Glutamatergic neuron (in vitro differentiated cells): Measurements from ENCODE around the gene ZFTA. TPM values are rescaled to one million over a fixed set of nuclear protein-coding genes. Genes with fewer than 3 reads are reported as not detected.
A peak's percentile ranks its signal among the peaks of the same experiment; 100 is the strongest.
"Not testable (repeated sequence)": the region's sequence is repeated elsewhere in the genome, so short reads cannot be mapped to it uniquely, and the experiment has no call there.

Source experiments
- DNase-seq: peaks from one replicate; pipeline ENCODE4 v3.0.0; 2022
- H3K27ac Mint-ChIP-seq: one replicate; pipeline ENCODE4 v1.8.0; 2020; ENCODE audit warnings: mild to moderate bottlenecking, mixed read lengths, inconsistent platforms; ENCODE audit not compliant: unreplicated experiment
- H3K27me3 Mint-ChIP-seq: one replicate; pipeline ENCODE4 v1.8.0; 2020; ENCODE audit warnings: mild to moderate bottlenecking, moderate library complexity, mixed read lengths, inconsistent platforms; ENCODE audit not compliant: unreplicated experiment
- H3K36me3 Mint-ChIP-seq: one replicate; pipeline ENCODE4 v1.8.0; 2020; ENCODE audit warnings: mild to moderate bottlenecking, mixed read lengths, inconsistent platforms; ENCODE audit not compliant: unreplicated experiment
- H3K4me1 Mint-ChIP-seq: one replicate; pipeline ENCODE4 v1.8.0; 2020; ENCODE audit warnings: mild to moderate bottlenecking, low read depth, mixed read lengths, inconsistent platforms; ENCODE audit not compliant: unreplicated experiment
- H3K4me3 Mint-ChIP-seq: one replicate; pipeline ENCODE4 v1.8.0; 2020; ENCODE audit warnings: mild to moderate bottlenecking, mixed read lengths, inconsistent platforms; ENCODE audit not compliant: unreplicated experiment
- H3K9me3 Mint-ChIP-seq: one replicate; pipeline ENCODE4 v1.8.0; 2020; ENCODE audit warnings: mild to moderate bottlenecking, moderate library complexity, mixed read lengths, inconsistent platforms; ENCODE audit not compliant: unreplicated experiment
- CTCF ChIP-seq: fragments of 200-600 bp; sonication (generic); IDR thresholded peaks from one replicate; pipeline ENCODE4 v1.5.0; 2021; ENCODE audit not compliant: partially characterized antibody, unreplicated experiment
- total RNA-seq: library from RNA; stranded (reverse); fragmentation: NEBNext Ultra II Directional; extraction: Animal tissue kit (Norgen Biotek cat#: 25700); gene quantifications from one replicate; pipeline ENCODE4 v1.2.1, GENCODE V29; 2021; ENCODE audit not compliant: unreplicated experiment

Gene ZFTA
- total RNA-seq, 1 donor from 2014 or later: 216 TPM

- no peak for DNase-seq
- H3K4me1 Mint-ChIP-seq: no peaks in the 10 kb centered on the region
- H3K9me3 Mint-ChIP-seq: peaks cover 4% of the 10 kb centered on the region
- peaks cover 6% of the 10 kb centered on the region for H3K27me3 Mint-ChIP-seq
- no peak for TF ChIP-seq CTCF
- no peak overlapping the region for H3K4me3 Mint-ChIP-seq
- no peak overlapping the region for H3K27ac Mint-ChIP-seq
- H3K36me3 Mint-ChIP-seq: no peaks in the 10 kb centered on the region
These were observed 14.2 kb upstream of the ZFTA start for GRCh38 chr11:63782749-63783148.

- no peaks in the 10 kb centered on the region for H3K4me1 Mint-ChIP-seq
- no peak for DNase-seq
- H3K9me3 Mint-ChIP-seq: peaks cover 1% of the 10 kb centered on the region
- TF ChIP-seq CTCF: no peak
- no peaks in the 10 kb centered on the region for H3K36me3 Mint-ChIP-seq
- H3K27ac Mint-ChIP-seq: no peak overlapping the region
- H3K27me3 Mint-ChIP-seq: peaks cover 5% of the 10 kb centered on the region
- no peak overlapping the region for H3K4me3 Mint-ChIP-seq
These were observed 10.5 kb upstream of the ZFTA start for GRCh38 chr11:63779039-63779438.

DNA sequence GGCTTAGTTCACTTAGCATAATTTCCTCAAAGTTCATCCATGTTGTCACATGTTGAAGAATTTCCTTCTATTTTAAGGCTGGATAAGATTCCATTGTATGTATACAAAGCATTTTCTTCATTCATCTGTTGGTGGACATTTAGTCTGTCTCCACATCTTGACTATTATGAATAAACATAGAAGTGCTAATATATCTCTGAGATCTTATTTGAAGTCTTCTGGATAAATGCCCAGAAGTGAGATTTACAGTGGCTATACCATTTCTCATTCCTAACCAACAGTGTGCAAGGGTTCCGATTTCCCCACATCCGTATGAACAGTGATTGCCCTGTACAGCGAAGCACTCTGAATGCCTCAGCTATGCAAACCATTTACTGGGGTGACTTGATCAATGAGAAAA, 6.6 kb upstream of the ZFTA start:
- H3K4me1 Mint-ChIP-seq: peaks cover 2% of the 10 kb centered on the region
- no peaks in the 10 kb centered on the region for H3K36me3 Mint-ChIP-seq
- TF ChIP-seq CTCF: no peak
- no peak for DNase-seq
- H3K4me3 Mint-ChIP-seq: no peak overlapping the region
- H3K27me3 Mint-ChIP-seq: peaks cover 9% of the 10 kb centered on the region
- peaks cover 3% of the 10 kb centered on the region for H3K9me3 Mint-ChIP-seq
- no peak overlapping the region for H3K27ac Mint-ChIP-seq

DNA sequence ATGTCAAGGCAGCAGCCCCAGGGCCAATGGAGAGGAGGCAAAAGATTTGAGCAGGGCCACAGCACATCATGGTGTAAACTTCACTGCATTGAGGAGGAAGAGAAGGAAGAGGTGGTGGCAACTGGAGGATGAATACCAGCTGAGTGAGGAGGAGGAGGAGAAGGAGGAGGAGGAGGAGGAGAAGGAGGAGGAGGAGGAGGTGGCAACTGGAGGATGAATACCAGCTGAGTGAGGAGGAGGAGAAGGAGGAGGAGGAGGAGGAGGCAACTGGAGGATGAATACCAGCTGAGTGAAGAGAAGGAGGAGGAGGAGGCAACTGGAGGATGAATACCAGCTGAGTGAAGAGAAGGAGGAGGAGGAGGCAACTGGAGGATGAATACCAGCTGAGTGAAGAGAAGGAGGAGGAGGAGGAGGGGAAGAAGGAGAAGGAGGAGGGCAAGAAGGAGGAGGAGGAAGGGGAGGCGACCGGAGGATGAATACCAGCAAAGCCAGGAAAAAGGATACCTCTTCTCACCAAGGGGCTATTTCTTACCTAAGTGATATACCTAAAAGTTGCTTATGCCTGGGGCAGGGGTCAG, 3.3 kb upstream of the ZFTA start:
- Mint-ChIP-seq H3K27me3 (peaks cover 19% of the 10 kb centered on the region), H3K9me3 (peaks cover 15% of the 10 kb centered on the region)
- H3K4me3 Mint-ChIP-seq, H3K4me1 Mint-ChIP-seq, H3K27ac Mint-ChIP-seq, H3K36me3 Mint-ChIP-seq, DNase-seq: not testable (repeated sequence)

- peak overlapping the region; percentile 91 for H3K4me3 Mint-ChIP-seq
- no peak for TF ChIP-seq CTCF
- peak overlapping the region; percentile 62 for H3K27ac Mint-ChIP-seq
These were observed 2.2 kb upstream of the ZFTA start for GRCh38 chr11:63770763-63771162.

More at GRCh38 chr11:63770763-63771162, 2.2 kb upstream of the ZFTA start:
- no peak for DNase-seq
- H3K9me3 Mint-ChIP-seq: peaks cover 22% of the 10 kb centered on the region
- H3K27me3 Mint-ChIP-seq: peaks cover 28% of the 10 kb centered on the region
- peaks cover 8% of the 10 kb centered on the region for H3K4me1 Mint-ChIP-seq
- peaks cover 4% of the 10 kb centered on the region for H3K36me3 Mint-ChIP-seq
